DOHH2 (cell line): ENCODE data around the gene AHCTF1.

Source experiments
- H3F3A ChIP-seq: fragments of 200-600 bp; sonication (generic), shearing (Covaris generic); 2 replicates; pipeline ENCODE4 v1.6.0; 2016; ENCODE audit warnings: antibody characterized with exemption, mild to moderate bottlenecking; ENCODE audit not compliant: control insufficient read depth, insufficient read depth
- H3K27ac ChIP-seq: fragments of 200-600 bp; sonication (generic); 2 replicates; pipeline ENCODE4 v1.5.1; 2014; ENCODE audit warnings: low read depth, mild to moderate bottlenecking, low read length, moderate library complexity
- H3K27me3 ChIP-seq: fragments of 200-600 bp; sonication (generic); 2 replicates; pipeline ENCODE4 v1.6.1; 2014; ENCODE audit warnings: mild to moderate bottlenecking, low read length, mixed read lengths; ENCODE audit not compliant: control insufficient read depth
- H3K36me3 ChIP-seq: fragments of 200-600 bp; sonication (generic); 2 replicates; pipeline ENCODE4 v1.6.1; 2014; ENCODE audit warnings: mild to moderate bottlenecking, low read length, moderate library complexity, mixed read lengths; ENCODE audit not compliant: control insufficient read depth
- H3K4me1 ChIP-seq: fragments of 200-600 bp; sonication (generic); 2 replicates; pipeline ENCODE4 v1.6.1; 2014; ENCODE audit warnings: mild to moderate bottlenecking, low read length, mixed read lengths; ENCODE audit not compliant: control insufficient read depth
- H3K4me2 ChIP-seq: fragments of 200-600 bp; sonication (generic); 2 replicates; pipeline ENCODE4 v1.6.0; 2014; ENCODE audit warnings: mild to moderate bottlenecking, low read length, moderate library complexity
- H3K4me3 ChIP-seq: fragments of 200-600 bp; sonication (generic); 2 replicates; pipeline ENCODE4 v1.5.1; 2014; ENCODE audit warnings: mild to moderate bottlenecking, low read length, mixed read lengths
- H3K79me2 ChIP-seq: fragments of 200-600 bp; sonication (generic); 2 replicates; pipeline ENCODE4 v1.6.1; 2014; ENCODE audit warnings: mild to moderate bottlenecking, low read length, mixed read lengths; ENCODE audit not compliant: control insufficient read depth
- H3K9me2 ChIP-seq: fragments of 200-600 bp; sonication (generic); replicated peaks from 2 replicates; pipeline ENCODE4 v1.6.1; 2014; ENCODE audit warnings: mild to moderate bottlenecking, low read length, mixed read lengths; ENCODE audit not compliant: control insufficient read depth
- H3K9me3 ChIP-seq: fragments of 200-600 bp; sonication (generic); 2 replicates; pipeline ENCODE4 v1.6.1; 2014; ENCODE audit warnings: antibody characterized with exemption, low read length, mixed read lengths; ENCODE audit not compliant: control insufficient read depth, insufficient read depth
- H4K20me1 ChIP-seq: fragments of 200-600 bp; sonication (generic); 2 replicates; pipeline ENCODE4 v1.6.0; 2014; ENCODE audit warnings: low read depth, mild to moderate bottlenecking, antibody characterized with exemption, low read length, moderate library complexity; ENCODE audit not compliant: control insufficient read depth, insufficient read depth
- EZH2phosphoT487 ChIP-seq: fragments of 200-600 bp; sonication (generic); IDR thresholded peaks from 2 replicates; pipeline ENCODE4 v1.6.1; 2017; ENCODE audit warnings: borderline replicate concordance, mild to moderate bottlenecking, antibody characterized with exemption, low read length, moderate library complexity, mixed read lengths
- TF ChIP-seq, protein P1 (sequence below): fragments of 200-600 bp; sonication (generic); IDR thresholded peaks from one replicate; pipeline ENCODE4 v1.5.1; 2014; ENCODE audit warnings: antibody characterized with exemption, mild to moderate bottlenecking, low read depth, low read length; ENCODE audit not compliant: poor library complexity, severe bottlenecking

The AHCTF1 gene

DNA sequence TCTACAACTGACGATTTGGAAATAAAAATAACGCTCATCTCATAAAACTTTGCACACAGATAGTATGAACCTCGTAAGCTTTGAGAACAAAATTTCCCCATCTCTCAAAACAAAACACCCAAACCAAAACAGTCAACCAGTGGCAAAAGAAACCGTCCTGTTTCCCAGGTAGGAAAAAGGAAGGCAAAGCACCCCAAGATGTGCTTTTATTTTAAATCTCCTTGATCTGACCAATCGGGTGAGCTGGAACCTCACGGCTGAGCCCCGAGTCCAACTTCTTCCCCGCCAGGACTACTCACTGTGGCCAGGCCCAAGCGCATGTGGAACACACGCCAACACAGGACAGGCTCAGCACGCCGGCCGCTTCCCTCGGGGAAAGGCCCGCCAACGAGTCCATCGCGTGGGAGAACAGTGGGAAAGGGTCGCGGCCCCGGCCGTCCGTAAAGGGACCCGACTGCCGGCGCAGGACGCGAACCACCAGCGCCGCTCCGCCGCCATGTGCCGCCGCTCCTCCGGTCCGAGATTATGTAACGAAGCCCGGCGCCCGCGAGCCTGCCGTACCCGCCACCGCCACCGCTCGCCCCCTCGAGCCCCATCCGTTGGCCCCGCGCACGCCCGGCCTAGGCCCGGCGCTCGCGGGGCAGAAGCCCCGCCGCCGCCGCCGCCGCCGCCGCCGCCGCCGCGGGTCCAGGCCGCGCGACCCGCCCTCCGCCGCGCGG is 759 bp downstream of the AHCTF1 start:
- Histone ChIP-seq H3F3A (peaks cover 2% of the 10 kb centered on the region; the same call in 1 of the 2 replicates), H3K4me1 (peaks cover 25% of the 10 kb centered on the region), H3K27me3 (no peaks in the 10 kb centered on the region), H3K27ac (peak overlapping the region; percentile 85), H3K79me2 (peaks cover 56% of the 10 kb centered on the region), H3K9me2 (no peaks in the 10 kb centered on the region), H3K4me2 (peak overlapping the region; percentile 73), H3K36me3 (peaks cover 45% of the 10 kb centered on the region), H3K4me3 (peak overlapping the region; percentile 87), H4K20me1 (peaks cover 13% of the 10 kb centered on the region; the same call in 1 of the 2 replicates), H3K9me3 (no peaks in the 10 kb centered on the region)
- TF ChIP-seq EZH2phosphoT487: no peak
- TF ChIP-seq, protein P1, sequence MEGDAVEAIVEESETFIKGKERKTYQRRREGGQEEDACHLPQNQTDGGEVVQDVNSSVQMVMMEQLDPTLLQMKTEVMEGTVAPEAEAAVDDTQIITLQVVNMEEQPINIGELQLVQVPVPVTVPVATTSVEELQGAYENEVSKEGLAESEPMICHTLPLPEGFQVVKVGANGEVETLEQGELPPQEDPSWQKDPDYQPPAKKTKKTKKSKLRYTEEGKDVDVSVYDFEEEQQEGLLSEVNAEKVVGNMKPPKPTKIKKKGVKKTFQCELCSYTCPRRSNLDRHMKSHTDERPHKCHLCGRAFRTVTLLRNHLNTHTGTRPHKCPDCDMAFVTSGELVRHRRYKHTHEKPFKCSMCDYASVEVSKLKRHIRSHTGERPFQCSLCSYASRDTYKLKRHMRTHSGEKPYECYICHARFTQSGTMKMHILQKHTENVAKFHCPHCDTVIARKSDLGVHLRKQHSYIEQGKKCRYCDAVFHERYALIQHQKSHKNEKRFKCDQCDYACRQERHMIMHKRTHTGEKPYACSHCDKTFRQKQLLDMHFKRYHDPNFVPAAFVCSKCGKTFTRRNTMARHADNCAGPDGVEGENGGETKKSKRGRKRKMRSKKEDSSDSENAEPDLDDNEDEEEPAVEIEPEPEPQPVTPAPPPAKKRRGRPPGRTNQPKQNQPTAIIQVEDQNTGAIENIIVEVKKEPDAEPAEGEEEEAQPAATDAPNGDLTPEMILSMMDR: no peak

DNA sequence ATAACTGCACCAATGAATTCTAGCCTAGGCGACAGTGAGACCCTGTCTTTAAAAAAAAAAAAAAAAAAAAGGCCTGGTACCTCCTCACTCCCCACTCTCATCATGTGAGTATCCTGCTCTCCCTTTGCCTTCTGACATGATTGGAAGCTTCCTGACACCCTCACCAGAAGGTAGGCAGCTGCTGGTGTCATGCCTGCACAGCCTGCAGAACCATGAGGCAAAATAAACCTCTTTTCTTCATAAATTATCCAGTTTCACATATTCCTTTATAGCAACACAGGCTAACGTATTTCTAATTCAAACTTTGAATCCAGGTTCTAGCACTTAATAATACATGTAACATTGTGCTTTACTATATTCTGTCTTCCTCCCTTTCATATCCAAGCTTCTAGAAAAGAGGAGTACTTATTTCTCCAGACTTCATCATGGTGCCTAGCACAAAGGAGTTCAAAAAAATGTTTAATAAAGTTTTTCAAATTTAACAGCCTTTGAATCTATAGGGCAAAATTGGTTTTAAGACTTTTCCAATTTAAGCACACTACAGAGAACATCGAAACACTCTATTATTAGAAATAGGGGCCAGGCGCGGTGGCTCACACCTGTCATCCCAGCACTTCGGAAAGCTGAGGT is 5.6 kb downstream of the AHCTF1 start:
- H3K79me2 ChIP-seq: peaks cover 100% of the 10 kb centered on the region
- TF ChIP-seq EZH2phosphoT487: no peak
- TF ChIP-seq, protein P1: no peak
- H3K4me2 ChIP-seq: peak overlapping the region; percentile 2
- 0 out of 2 replicates have a peak, but pooled peaks cover 2% of the 10 kb centered on the region for H3F3A ChIP-seq
- no peaks in the 10 kb centered on the region for H3K27me3 ChIP-seq
- H3K9me2 ChIP-seq: no peaks in the 10 kb centered on the region
- H3K36me3 ChIP-seq: peaks cover 74% of the 10 kb centered on the region
- H3K27ac ChIP-seq: no peak overlapping the region
- no peak overlapping the region for H3K4me3 ChIP-seq
- H4K20me1 ChIP-seq: peaks cover 24% of the 10 kb centered on the region
- H3K9me3 ChIP-seq: no peaks in the 10 kb centered on the region
- H3K4me1 ChIP-seq: peaks cover 33% of the 10 kb centered on the region

DNA sequence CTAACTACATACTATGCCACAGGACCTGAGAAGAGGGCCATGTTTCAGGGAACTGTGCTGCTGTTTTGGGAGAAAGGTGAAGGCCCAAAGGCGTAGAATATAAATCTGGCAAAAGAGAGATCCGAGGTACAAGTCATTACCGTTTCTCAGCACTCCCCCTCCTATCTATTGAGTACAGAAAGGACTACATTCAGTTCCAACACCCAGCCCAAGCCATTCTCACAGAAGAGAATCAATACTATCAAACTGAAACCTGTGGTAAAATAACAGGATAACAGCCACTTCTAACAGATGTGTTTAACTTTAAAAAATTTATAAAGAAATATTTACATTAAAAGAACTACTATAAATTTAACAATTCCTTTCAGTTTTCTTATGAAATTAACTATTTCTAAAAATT is 7.8 kb downstream of the AHCTF1 start:
- no peak overlapping the region for H3K4me3 ChIP-seq
- peaks cover 100% of the 10 kb centered on the region for H3K79me2 ChIP-seq
- H3K36me3 ChIP-seq: peaks cover 68% of the 10 kb centered on the region
- no peak overlapping the region for H3K4me2 ChIP-seq
- peaks cover 25% of the 10 kb centered on the region for H3K4me1 ChIP-seq
- H3K9me3 ChIP-seq: no peaks in the 10 kb centered on the region
- TF ChIP-seq, protein P1: no peak
- TF ChIP-seq EZH2phosphoT487: no peak
- H3K27ac ChIP-seq: no peak overlapping the region
- no peaks in the 10 kb centered on the region for H3K9me2 ChIP-seq
- 0 out of 2 replicates have a peak, but pooled peaks cover 3% of the 10 kb centered on the region for H3F3A ChIP-seq
- peaks cover 27% of the 10 kb centered on the region for H4K20me1 ChIP-seq
- H3K27me3 ChIP-seq: no peaks in the 10 kb centered on the region
